Right hindlimb (tissue), 1 donor: ENCODE results near the gene ZFPL1.
A peak's percentile ranks its signal among the peaks of the same experiment; 100 is the strongest.
"Not testable (repeated sequence)": the region's sequence is repeated elsewhere in the genome, so short reads cannot be mapped to it uniquely, and the experiment has no call there.

ENCODE experiments used
- DNase-seq: peaks from one replicate; pipeline ENCODE4 v3.0.0-alpha.2; 2018

Gene ZFPL1

DNA sequence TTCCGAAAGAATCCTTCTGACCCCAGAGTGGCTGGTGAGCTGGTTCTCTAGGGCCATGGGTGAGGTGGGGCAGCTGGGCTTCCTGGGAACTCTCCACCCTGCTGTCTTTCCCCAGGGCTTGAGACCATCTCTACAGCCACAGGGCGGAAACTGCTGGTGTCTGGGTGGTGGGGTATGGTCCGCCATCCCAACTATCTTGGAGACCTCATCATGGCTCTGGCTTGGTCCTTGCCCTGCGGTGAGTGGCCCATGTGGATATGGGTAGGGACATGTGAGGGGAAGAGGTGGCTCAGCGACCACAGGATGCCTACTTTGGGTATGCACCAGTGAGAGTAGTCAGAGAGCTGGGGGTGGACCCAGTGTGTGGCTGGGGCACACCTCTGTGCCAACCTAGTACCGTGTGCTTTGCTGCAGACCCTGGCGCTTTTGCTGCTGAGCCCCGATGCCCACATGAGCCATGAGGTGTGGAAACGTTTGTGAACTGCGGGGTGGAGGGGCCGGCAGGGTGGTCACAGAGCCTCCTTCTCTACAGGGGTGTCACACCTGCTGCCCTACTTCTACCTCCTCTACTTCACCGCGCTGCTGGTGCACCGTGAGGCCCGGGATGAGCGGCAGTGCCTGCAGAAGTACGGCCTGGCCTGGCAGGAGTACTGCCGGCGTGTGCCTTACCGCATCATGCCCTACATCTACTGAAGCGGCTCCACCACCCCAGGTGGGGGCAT, 31.5 kb downstream of the ZFPL1 start:
- no peak for DNase-seq

GRCh38 chr11:65116370-65117205, 32.6 kb downstream of the ZFPL1 start:
- no peak for DNase-seq

DNA sequence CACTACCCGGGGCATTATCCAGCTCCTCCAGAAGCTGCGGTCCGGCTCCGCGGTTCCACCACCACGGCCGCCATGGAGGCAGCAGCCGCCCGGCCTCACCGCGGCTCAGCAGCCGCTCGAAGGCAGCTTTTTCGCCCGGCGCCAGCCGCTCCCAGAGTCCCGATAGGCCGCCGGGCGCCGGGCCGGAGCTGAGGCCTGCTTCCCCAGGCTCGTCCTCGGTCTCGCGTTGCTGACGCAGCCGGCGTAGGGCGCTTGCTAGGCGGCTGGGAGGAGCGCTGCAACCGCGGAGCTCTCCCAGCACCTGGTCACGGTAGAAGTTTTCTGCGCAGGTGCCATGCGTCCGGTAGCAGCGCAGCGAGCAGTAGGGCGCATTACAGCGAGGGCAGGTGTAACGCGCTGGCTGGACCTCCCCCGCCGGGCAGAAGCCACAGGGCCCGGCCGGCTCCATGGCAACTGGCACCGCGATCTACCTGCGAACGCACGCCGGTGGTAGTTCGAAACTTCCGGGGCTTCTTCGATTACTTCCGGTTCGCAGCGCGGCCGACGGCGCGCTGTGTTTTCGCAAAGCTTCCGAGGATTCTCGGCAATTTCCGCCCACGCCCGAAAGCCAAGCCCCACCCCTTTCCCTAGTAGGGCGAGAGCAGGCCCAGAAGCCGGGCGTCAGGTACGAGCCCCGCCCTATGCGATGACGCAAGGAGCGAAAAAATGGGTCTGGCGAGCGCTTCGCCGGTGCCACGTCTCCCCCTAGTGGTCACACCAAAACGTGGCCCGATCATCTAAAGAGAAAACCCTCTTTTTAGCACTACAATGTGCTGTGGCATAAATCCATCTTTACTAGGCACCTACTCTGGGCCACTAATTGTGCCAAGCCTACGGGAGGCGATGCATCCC, 33.4 kb downstream of the ZFPL1 start, which contains the start of gene ZNHIT2:
TSS of gene ZNHIT2 (minus strand) at position 496 of the 891 bp plus-strand sequence. CDS start at position 448, 48 bp downstream.
- DNase-seq, result peak; percentile 100

- no peak for DNase-seq
Measured at GRCh38 chr11:65118097-65118837, 34.2 kb downstream of the ZFPL1 start.

GRCh38 chr11:65118891-65119669, 35.1 kb downstream of the ZFPL1 start:
- not testable (repeated sequence) for DNase-seq

DNA sequence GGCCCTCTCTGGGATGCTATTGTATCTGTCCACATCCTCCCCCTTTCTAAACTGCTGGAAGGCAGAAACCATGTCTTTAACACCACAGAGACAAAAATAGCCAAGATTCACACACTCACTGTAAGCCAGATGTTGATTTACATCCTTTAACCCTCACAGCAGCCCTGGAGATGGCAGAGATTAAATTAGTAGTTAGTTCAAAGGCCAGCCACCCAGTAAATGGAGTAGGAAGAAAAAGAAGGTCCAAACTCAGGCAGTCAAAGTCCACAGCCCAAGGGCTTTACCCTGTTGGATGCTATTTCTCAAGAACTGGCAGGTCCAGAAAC, 35.6 kb downstream of the ZFPL1 start:
- DNase-seq, result no peak

DNA sequence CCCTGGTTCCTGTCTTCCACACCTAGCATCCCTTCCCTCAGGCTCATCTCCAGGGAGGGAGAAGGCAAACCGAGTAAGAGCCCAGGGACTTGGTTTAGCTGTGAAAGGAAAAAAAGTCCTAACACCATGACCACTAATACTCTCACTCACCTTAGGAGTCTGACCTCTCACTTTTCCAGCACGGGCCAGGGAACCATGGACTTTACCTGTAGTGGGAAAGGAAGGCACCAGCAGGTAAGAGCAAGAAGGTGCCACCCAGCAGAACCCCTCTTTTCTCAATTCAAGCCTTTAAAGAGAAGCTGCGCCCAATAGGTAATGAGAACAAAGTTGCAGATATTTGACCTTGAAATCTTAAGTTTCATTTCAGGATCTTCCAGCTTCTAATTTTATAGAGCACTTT, 36.8 kb downstream of the ZFPL1 start:
- DNase-seq, result no peak

DNA sequence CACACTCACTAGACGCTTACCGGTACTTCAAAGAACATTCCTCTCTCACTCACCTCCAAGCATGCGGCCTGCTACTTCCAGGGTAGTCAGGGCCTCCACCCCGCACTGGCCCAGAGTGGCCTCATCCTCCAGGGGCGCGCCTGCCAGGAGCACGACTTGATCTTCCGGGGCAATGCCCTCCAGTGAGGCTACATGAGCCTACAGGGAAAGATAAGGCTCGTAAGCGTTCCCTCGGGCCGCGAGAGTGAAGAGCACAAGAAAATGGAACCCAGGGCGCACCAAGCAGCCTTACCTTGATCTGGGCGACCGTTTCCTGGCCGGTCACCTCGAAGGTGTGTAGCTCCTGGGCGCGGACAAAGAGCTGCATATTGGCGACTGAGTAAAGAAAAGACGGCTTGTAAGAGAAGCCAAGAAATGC, 37.4 kb downstream of the ZFPL1 start:
- DNase-seq, result no peak

GRCh38 chr11:65121865-65122696, 38.1 kb downstream of the ZFPL1 start, which contains the start of the genes FAU and MRPL49:
Gene FAU, minus strand, starts transcription at chr11:65122134. Its CDS starts 321 bp downstream, at chr11:65121813.
Gene MRPL49, plus strand, starts transcription at chr11:65122321. Its CDS starts 26 bp downstream, at chr11:65122347.
- DNase-seq, result peak; percentile 98

GRCh38 chr11:65124480-65125196, 40.6 kb downstream of the ZFPL1 start:
- DNase-seq, result no peak

GRCh38 chr11:65125197-65126056, 41.4 kb downstream of the ZFPL1 start:
- DNase-seq, result no peak

DNA sequence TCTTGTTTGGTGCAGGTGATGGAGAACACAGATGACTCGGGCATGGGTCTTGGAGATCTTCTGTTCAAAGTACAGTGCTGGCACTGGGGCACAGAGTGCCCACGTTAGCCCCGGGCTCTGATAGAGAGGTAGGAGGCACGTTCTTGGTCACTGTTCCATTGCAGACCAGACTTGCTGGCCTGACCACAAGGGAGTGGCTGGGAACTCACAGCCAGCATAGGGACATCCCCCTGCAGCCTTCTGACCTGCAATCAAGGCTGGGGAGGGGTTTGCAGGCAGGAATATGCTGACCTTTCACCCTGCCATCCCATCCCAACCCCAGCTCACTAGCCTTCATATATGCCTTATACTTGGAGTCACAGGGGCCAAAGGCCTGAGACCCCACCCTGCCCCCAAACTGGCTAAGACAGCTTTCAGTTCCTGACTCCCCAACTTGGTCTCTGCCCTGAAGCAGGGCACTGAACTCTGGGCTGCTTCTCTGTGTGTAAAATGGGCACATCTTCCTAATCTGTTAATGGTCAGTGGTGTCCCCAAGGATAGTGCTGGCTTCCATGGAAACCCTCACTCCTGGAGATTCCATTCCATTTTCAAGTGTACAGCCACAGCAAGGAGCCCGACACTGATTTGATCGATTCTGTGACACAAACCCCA, 42.7 kb downstream of the ZFPL1 start:
- no peak for DNase-seq

- DNase-seq, result no peak
Measured at GRCh38 chr11:65127473-65128181, 43.6 kb downstream of the ZFPL1 start.

DNA sequence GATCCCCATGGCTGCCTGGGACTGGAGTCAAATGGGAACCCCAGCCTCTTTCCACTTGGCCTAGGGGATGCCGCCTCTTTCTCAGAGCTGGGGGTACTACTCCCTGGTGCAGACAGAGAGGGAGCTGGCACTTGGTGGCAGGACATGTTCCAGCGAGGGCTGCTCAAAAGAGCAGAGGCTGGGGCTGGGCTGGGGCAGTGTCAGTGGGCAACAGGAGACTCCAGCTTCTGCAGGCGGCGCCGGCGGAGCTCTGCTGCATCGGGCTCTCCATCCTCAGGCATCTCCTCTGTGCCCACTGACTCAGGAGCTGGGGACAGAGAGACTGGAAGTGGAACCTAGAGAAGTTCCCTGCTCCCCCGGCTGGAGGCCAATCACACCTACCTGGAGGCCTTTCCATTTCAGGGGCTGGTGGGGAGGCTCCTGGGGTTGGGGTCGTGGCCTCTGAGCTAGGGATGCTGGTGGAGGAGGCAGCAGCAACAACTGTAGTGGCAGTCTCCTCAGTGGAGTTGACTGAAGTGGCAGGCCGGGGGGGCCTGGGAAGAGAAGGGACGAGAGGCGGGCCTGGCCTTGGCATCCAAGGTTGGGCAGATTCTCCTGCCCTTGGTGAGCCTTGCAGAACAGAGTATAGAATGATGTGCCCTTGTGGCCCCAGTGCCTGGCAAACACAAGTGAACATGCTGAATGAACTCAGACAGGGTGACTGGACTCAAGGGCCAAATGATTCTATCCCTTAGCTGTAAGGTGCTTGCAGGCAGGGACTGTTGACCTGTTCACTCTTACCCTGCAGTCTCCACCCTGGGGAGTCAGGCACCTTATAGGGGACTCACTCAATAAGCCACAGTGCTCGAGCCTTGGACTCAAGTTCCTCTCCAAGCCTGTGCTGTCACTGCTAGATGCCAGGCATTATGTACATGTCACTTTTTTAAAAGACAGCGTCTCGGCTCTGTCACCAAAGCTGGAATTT, 44.4 kb downstream of the ZFPL1 start:
- DNase-seq, result no peak

GRCh38 chr11:65129649-65130441, 45.8 kb downstream of the ZFPL1 start:
- no peak for DNase-seq
